HG03354 (cell line): ENCODE results near the gene UNC13B.

Source experiments
- ATAC-seq: cut with Tn5 transposase; IDR thresholded peaks from one replicate; pipeline ENCODE4 v1.9.1; 2021; ENCODE audit warnings: mild to moderate bottlenecking; ENCODE audit not compliant: unreplicated experiment, poor library complexity, severe bottlenecking

UNC13B gene

DNA sequence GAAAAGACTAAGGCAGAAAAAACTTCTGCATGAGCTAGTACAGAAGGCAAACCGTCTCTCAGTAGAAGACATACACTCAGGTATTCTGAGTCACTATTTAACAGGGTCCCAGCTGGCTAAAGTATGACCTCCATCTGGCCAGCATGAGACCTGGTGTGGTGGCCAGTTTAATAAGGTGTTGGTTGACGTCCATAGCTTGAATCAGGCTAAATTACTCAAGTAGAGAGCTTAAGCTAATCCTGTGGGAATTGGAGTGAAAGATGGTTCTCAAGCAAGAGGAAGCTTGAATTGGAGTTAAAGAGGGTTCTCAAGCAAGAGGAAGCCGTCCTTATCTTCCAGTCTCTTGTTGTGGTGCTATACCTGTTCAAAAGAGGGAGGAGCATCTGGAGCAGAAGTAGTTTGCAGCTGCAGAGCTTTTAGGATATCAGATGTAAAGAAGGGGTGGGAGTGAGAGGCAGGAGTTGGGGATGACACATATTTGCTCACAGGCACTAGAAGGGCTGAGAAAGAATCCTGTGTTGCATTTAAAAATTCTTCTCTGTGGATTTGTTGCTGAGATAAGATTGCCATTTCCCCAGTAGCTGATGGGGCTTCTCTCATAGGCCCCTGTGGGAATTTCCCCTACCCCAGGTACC lies 192.0 kb downstream of the UNC13B start:
- ATAC-seq, result no peak

DNA sequence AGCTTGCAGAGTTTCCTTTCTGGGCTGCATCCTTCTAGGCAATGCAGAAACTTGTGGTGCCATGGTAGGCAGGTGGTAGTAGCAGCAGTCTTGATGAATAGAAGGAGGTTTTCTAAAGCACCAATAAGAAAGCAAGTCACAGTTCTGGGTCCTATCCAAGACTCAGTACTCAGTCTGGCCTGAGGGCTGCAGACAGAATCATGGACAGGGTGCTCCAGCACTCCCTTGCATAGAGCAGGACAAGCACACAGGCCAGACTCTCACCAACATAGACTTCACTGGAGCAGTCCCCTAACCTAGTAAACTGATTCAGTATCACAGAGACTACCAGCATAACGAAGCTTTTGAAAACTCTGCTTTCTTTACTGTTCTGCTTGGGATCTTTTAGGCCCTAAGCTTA lies 194.1 kb downstream of the UNC13B start:
- ATAC-seq, result no peak

GRCh38 chr9:35357116-35357515 lies 195.3 kb downstream of the UNC13B start:
- ATAC-seq, result no peak

DNA sequence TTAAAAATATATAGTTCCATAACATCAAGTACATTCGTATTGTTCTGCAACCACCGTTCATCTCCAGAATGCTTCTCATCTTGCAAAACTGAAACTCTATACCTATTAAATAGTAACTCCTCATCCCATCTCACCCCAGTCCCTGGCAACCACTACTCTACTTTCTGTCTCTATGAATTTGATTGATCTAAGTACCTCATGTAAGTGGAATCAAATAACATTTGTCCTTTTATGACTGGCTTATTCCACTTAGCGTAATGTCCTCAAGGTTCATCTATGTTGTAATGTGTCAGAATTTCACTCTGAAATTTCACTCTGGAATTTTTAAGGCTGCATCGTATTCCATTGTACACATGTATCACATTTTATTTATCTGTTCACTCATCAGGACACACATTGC lies 196.0 kb downstream of the UNC13B start:
- ATAC-seq, result no peak

- no peak for ATAC-seq
These were observed 203.2 kb downstream of the UNC13B start for GRCh38 chr9:35364817-35365585.

DNA sequence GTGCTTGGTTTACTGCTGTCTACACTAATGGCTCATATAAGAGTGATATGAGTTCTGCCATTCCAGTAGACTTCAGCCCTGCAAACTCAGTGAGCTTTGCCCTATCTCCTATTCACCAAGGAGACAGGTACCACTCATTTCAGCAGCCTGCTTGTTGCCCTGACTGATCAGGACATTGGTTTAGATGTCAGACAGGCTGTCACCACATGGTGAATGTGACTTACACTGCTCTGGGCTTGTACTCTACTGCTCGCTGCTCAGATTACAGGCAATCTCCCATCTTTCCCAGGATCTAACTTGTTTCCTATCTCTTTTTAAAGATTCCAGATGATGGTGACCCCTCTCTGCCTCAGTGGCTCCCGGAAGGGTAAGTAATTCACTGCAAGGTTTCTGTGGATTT lies 204.8 kb downstream of the UNC13B start:
- no peak for ATAC-seq

DNA sequence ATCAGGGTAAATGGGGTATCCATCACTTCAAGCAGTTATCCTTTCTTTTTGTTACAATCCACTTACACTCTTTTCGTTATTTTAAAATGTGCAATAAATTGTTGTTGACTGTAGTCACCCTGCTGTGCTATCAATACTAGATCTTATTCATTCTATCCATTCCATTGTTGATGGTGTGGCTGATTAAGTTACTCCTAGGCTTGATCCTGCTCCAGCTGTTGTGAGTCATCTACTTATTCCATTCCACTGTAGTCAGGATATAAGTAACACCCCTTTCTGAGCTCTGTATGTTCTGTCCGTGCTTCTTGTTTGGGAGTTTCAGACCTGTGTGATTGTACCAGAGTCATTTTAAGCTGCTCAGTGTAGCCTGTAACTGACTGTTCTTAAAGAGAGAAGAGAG lies 205.6 kb downstream of the UNC13B start:
- no peak for ATAC-seq

DNA sequence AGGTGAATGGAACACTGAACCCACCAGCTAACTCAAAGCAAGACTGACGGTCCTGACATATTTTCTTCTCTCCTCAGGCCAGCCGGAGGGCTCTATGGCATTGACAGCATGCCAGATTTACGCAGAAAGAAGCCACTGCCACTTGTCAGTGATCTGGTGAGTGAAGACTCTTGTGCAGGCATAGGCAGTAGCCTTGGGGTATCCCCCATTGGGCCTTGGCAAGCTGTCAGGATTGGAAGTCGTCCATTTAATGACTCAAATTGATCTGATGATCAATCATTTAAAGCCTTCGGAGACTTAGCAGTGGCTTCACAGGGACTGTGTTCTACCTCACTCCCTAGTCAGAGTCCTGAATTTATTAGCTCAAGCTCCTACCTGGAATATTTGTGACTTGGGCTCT lies 208.4 kb downstream of the UNC13B start:
- no peak for ATAC-seq

- ATAC-seq, result no peak
These were observed 212.6 kb downstream of the UNC13B start for GRCh38 chr9:35374436-35374835.

DNA sequence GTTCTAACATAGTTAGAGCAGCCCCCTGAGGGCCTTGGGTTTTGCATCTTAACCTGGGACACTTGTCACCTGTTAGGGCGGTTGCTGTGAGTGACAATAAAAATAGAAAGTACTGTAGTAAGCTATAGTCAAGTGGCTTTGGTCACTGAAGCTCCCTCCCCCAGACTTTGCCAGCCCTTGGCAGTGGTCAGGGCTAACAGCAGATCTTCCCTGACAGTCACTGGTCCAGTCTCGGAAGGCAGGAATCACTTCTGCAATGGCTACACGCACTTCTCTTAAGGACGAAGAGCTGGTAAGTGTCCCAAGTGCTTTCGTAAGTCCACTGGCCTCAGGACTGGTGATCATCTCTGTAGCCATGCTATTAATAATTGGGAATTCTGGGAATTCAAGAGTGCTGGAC lies 213.1 kb downstream of the UNC13B start:
- ATAC-seq, result no peak

- no peak for ATAC-seq
These were observed 218.2 kb downstream of the UNC13B start for GRCh38 chr9:35380039-35380438.

DNA sequence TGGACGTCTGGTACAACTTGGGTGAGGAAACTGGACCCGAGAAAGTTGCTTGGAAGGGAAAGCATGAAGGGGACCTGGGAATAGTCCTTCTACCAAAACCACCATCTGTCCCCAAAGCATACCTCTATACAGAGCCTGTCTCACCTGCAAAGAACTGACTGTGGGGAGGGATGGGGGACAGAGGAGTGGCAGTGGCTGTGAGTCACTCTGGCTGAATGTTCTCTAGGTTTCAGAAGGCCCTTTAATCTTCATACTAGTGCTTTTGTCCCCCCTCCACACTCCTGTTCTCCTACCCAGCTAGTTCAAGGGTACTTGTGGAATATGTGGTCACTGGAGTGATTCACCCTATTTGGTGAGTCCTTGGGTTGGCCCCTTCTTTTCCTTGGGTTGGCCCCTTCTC lies 218.8 kb downstream of the UNC13B start:
- ATAC-seq, result no peak

- ATAC-seq, result no peak
These were observed 223.2 kb downstream of the UNC13B start for GRCh38 chr9:35385042-35385441.

DNA sequence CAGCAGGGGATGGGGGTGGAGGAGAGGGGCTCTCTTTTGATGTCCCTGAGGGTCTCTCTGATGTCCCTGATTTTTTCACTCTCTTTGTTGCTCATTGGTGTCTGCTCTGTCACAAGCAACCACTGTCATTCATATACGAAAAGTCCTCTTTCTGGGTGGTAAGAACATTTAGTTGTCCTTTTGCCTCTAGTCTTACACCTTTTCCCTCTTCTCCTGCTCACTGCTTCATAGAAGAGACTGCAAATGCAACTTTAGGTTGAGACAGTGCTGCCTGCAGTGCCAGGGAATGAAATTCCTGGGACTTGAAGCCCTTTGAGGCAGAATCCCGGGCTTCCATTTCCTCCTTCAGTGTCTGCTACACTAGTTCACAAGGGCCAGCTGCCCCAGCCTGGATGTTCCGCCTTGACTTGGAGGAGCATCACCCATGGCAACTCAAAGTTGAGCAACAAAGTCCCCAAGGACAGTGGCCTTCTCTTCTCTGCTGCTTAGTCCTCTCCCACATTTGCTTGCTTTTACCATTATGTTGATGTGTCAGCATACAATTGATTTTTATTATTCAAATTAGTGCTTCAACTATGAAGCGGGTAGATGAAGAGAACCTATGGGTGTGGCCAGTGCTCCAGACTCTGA lies 233.4 kb downstream of the UNC13B start:
- no peak for ATAC-seq

GRCh38 chr9:35395706-35396101 lies 233.9 kb downstream of the UNC13B start:
- no peak for ATAC-seq

DNA sequence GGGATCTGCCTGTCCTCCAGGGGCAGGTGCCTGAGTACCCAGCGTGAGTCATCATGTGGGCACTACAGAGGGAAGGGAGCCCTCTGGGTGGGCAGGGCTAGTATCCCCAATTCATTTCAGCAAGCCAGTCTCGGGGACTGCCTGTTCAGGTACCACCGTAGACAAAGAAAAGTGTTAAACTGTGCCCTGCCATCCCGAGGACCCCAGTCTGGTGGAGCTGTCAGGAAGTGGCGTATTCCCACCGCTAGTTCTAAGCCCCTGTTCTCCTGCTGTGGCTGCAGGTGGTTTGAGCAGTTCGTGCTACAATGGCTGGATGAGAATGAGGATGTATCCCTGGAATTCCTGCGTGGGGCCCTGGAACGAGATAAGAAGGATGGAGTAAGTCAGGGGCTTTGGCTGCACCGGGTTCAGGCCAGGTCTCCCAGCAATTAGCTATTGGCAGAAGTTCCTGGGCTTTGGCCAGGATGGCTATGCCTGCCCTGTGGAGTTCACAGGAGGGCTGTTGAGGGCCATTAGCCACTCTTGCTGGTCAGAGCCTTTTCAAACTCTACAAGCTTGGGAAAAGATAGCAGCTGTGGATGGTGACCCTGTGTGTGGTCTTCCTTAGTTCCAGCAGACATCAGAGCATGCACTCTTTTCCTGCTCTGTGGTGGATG lies 234.9 kb downstream of the UNC13B start:
- no peak for ATAC-seq

DNA sequence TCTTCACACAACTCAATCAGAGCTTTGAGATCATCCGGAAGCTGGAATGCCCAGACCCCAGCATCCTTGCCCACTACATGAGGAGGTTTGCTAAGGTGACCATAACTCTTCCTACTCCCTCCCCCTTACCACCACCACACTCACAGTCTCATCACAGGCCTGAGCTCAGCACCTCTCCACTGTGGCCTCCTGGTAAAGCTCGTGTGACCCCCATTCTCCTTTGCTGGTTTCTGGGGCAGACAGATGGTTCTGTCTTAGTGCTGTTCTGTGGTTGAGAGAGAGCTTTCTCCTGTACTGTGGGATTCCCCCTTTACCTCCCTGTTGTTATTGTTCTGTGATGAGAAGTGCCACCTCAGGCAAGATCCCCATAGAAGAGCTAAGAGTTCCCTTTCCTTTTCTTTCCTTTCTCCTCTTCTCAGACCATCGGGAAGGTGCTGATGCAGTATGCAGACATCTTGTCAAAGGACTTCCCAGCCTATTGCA lies 235.4 kb downstream of the UNC13B start:
- ATAC-seq, result no peak

GRCh38 chr9:35397923-35398322 lies 236.1 kb downstream of the UNC13B start:
- no peak for ATAC-seq

DNA sequence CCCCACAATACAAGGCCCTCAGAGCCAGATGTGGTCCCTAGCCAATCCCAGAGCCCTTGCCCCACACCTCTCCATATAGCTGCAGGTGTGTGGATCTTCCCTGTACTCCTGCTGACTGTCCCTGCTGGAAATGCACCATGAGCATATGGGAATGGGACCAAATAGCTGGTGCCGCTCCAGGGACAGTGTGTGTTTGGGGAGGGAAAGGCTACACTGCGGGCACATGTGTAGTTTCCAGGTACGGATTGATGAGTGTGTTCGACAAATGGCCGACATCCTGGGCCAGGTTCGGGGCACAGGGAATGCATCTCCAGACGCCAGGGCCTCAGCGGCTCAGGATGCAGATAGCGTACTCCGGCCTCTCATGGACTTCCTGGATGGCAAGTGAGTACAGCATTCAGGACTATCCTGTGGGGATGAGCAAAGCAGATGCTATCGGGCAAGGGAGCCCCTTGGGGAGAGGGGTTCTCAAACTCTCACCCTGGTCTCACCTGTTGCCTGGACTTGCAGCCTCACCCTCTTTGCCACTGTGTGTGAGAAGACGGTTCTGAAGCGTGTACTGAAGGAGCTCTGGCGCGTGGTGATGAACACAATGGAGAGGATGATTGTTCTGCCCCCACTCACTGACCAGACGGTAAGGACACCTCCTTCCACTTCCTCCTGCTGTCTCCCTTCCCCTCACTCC lies 237.0 kb downstream of the UNC13B start:
- no peak for ATAC-seq

GRCh38 chr9:35404865-35405264 lies 243.1 kb downstream of the UNC13B start:
- no peak for ATAC-seq
